ENCODE measurements around the gene SORBS1.

DNA sequence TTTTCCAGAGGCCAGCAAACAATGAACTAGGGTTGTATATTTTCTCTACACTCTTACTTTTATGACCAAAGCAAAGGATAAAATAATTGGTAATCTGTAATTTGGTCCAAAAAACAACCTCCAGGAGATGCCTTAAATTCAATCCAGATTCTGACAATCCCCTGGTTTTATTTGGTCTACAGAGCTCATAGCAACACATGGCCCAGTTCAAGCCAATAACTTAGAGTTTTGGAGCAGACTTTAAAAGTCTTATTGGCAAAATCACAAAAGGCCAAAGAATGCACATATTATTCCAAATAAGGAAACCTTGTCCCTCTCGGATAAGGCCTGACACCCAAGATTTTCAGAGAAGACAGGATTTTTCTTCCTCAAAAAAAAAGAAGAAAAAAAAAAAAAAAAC lies 51.9 kb downstream of the SORBS1 start:
- no peak for TF ChIP-seq CTCF (conservative IDR thresholded peaks at IDR 0.05; ENCODE audit: low read length)
- no peak for TF ChIP-seq EZH2phosphoT487 (IDR thresholded peaks at IDR 0.05; ENCODE audit: borderline replicate concordance, low read depth, low read length)
